Measurements from ENCODE around the gene MED27. TPM values are rescaled to one million over a fixed set of nuclear protein-coding genes. Genes with fewer than 3 reads are reported as not detected.

Gene MED27
- total RNA-seq: 10 to 100 TPM; 32.5 TPM

GRCh38 chr9:132079391-132080091 lies at the start of gene MED27:
Gene MED27, minus strand, starts transcription at chr9:132079867. Its CDS starts 23 bp downstream, at chr9:132079844.
- Mint-ChIP-seq H3K27ac (peak within 1 kb of the TSS; percentile 88), H3K4me1 (ENCODE audit: low read depth) (peaks cover 44% of the 10 kb centered on the region), H3K4me3 (peak within 1 kb of the TSS; percentile 89), H3K36me3 (ENCODE audit: low read depth) (peaks cover 16% of the 10 kb centered on the region), H3K27me3 (no peaks in the 10 kb centered on the region), H3K9me3 (no peaks in the 10 kb centered on the region)
- intact Hi-C loops (cut with micrococcal nuclease): no loop called here
- TF ChIP-seq CTCF (IDR thresholded peaks at IDR 0.05): no peak
- POLR2A ChIA-PET: interaction anchor here (0.7 kb wide), 1 partner anchor 19 kb away, joined by 3 read pairs; no protein-coding TSS in a partner anchor
- ATAC-seq (peak; percentile 97), DNase-seq (peak; percentile 98)
- CTCF ChIA-PET: no interaction called here

DNA sequence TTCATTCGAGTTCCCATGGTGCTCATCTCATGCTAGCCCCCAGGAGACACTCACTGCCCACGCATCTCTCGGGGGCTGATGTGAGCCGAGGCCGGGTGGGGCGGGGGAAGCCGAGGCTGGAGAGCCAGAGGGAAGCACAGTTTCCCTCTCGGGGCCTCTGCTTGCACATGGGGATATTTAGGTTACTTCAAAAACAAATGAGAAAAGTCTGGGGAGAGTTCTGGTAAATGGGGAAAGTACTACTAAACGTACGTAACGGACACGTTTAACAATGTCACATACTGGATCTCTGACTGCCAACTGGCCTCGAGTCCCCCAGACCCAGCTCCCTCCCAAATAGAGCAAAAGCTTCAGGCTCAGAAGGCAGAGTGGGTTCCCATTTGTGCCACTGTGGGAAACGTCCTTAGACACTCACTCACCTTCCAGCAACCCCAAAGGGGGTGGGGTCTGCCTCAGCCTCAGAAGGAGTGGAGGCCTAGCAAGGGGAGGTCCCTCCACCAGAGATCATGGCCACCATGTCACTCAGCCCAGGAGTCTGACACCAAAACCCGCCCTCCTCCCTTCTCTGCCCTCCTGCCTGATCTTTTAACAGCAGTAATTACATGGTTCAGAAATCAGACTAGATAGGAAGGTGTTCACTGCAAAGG lies 48.3 kb upstream of the MED27 start:
- ChIA-PET POLR2A (no interaction called here), CTCF (interaction anchor here (2.9 kb wide), 1 partner anchor 42 kb away, joined by 9 read pairs; no protein-coding TSS in a partner anchor)
- ATAC-seq (no peak), DNase-seq (no peak)
- intact Hi-C loops (cut with micrococcal nuclease): no loop called here
- Mint-ChIP-seq H3K4me1 (ENCODE audit: low read depth) (peaks cover 10% of the 10 kb centered on the region), H3K27me3 (peaks cover 70% of the 10 kb centered on the region), H3K9me3 (no peaks in the 10 kb centered on the region), H3K27ac (no peak overlapping the region), H3K36me3 (ENCODE audit: low read depth) (no peaks in the 10 kb centered on the region), H3K4me3 (no peak overlapping the region)
- no peak for TF ChIP-seq CTCF (IDR thresholded peaks at IDR 0.05)

DNA sequence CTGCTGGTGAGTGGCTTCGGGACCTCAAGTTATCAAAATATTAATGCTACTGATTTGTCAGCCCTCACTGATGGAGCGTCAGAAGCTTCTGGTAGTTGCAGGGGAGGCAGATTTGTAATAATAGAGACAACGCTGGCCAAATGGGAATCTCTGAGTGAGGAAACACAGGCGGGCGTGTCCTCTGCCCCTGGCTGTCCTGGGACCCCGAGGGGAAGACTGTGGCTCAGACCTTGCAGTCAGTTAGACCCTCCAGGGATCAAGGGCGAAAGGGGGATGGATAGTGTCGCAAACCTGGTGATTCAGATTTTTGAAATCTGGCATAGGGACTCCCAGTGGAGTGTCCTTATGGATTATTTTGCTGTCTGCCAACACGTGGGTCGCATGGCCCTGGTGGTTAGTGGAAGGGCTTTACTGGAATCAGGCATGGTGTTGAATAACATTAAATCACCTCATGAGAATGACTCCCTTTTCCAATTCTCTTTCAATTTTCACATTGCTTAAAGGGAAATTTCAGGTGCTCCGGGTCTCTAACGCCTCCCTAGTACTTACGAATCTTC lies 47.1 kb upstream of the MED27 start:
- Mint-ChIP-seq H3K4me3 (peak overlapping the region; percentile 5), H3K27ac (no peak overlapping the region), H3K36me3 (ENCODE audit: low read depth) (no peaks in the 10 kb centered on the region), H3K4me1 (ENCODE audit: low read depth) (peaks cover 10% of the 10 kb centered on the region), H3K9me3 (no peaks in the 10 kb centered on the region), H3K27me3 (peaks cover 69% of the 10 kb centered on the region)
- ATAC-seq: no peak
- no peak for DNase-seq
- intact Hi-C loops (cut with micrococcal nuclease): no loop called here
- CTCF ChIA-PET: interaction anchor here (0.6 to 2.9 kb wide), 2 partner anchors 44 to 197 kb away, joined by 3 to 9 read pairs; no protein-coding TSS in a partner anchor
- no peak for TF ChIP-seq CTCF (IDR thresholded peaks at IDR 0.05)
- POLR2A ChIA-PET: interaction anchor here (0.6 to 0.7 kb wide), 2 partner anchors 160 to 272 kb away, joined by 3 to 4 read pairs; no protein-coding TSS in a partner anchor

- H3K4me1 Mint-ChIP-seq (ENCODE audit: low read depth): peaks cover 10% of the 10 kb centered on the region
- TF ChIP-seq CTCF (IDR thresholded peaks at IDR 0.05): no peak
- H3K9me3 Mint-ChIP-seq: no peaks in the 10 kb centered on the region
- peaks cover 64% of the 10 kb centered on the region for H3K27me3 Mint-ChIP-seq
- intact Hi-C loops (cut with micrococcal nuclease): no loop called here
- ChIA-PET POLR2A (interaction anchor here (0.6 to 0.7 kb wide), 2 partner anchors 159 to 271 kb away, joined by 3 to 4 read pairs; no protein-coding TSS in a partner anchor), CTCF (interaction anchor here (0.9 to 2.9 kb wide), 2 partner anchors 44 to 110 kb away, joined by 3 to 9 read pairs; no protein-coding TSS in a partner anchor)
- peak overlapping the region; percentile 5 for H3K4me3 Mint-ChIP-seq
- ATAC-seq (peak; percentile 78), DNase-seq (peak; percentile 66)
- peak overlapping the region; percentile 10 for H3K27ac Mint-ChIP-seq
- no peaks in the 10 kb centered on the region for H3K36me3 Mint-ChIP-seq (ENCODE audit: low read depth)
Measured at GRCh38 chr9:132125944-132126679, 46.4 kb upstream of the MED27 start.
